Measurements from ENCODE around the gene NAT16.

DNA sequence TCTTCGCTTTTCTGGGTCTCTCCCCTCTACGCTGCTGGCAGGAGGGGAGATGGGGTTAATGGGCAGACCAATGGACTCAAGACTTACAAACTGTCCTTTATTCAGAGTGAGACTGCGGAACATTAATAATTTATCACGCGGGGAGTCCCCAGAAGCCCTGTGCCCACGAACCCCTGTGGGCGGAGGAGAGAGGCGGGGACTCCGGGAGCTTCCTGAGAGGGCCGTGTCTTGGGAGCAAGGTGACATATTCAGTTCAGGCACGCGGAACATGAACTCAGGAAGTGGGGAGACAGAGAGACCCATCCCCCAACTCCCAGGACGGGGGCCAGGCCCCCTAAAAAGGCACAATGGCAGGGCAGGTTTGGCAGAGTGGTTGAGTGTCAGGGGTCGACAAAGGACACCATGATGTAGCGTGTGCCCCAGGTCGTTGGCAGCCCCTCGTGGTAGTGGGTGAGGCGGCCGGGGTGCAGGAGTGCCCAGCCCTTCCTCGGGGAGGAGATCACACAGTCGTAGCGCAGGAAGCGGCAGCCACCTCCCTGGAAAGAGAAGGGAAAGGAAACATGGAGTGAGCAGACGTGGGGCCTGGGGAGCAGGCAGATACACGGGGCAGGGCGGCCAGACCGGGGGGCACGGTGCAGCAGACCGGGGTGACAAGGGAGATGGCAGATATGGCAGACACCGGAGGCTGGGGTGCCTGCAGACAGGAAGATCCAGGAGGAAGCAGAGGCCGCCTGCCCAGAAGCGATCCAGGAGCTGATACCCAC, 26.0 kb upstream of the NAT16 start:
- TF ChIP-seq, protein P1, sequence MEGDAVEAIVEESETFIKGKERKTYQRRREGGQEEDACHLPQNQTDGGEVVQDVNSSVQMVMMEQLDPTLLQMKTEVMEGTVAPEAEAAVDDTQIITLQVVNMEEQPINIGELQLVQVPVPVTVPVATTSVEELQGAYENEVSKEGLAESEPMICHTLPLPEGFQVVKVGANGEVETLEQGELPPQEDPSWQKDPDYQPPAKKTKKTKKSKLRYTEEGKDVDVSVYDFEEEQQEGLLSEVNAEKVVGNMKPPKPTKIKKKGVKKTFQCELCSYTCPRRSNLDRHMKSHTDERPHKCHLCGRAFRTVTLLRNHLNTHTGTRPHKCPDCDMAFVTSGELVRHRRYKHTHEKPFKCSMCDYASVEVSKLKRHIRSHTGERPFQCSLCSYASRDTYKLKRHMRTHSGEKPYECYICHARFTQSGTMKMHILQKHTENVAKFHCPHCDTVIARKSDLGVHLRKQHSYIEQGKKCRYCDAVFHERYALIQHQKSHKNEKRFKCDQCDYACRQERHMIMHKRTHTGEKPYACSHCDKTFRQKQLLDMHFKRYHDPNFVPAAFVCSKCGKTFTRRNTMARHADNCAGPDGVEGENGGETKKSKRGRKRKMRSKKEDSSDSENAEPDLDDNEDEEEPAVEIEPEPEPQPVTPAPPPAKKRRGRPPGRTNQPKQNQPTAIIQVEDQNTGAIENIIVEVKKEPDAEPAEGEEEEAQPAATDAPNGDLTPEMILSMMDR (IDR thresholded peaks at IDR 0.05 in 8 of 11, conservative IDR thresholded peaks at IDR 0.05 in 3 of 11) = no peak
- no peak for TF ChIP-seq POLR2A (IDR thresholded peaks at IDR 0.05)
- TF ChIP-seq POLR2AphosphoS5 (IDR thresholded peaks at IDR 0.05) = peak in 1 of 3 donors; percentile 38
